ENCODE measurements around the gene AKIRIN2. TPM values are rescaled to one million over a fixed set of nuclear protein-coding genes. Genes with fewer than 3 reads are reported as not detected.

Gene AKIRIN2
- total and polyA plus RNA-seq, 2 of the 13 experiments (the other 11 are each of a cell fraction or from before 2014, with no cell fraction given): 15.6 to 23.4 TPM

DNA sequence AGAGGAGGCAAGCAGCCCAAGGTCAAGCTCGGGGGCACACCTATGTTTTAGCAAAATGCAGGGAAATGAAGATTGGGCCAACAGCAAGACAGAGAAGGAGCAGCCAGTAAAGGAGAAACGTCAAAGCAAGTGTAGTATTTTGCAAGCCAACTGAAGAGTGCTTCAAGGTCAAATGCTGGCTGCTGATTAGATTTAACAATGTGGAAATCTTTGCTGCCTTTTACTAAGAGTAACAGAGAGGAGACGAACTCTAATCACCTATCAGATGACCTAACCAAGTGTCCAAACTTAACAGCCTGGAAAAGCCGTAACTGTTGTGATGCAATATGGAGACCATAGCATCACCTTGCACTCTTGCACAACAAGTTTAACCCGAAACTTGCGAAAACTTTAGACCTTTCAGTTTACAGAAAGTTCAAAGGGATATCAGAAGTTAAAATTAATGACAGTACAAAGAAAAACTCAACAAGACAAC is 30.4 kb downstream of the AKIRIN2 start (continued):
- TF ChIP-seq, protein P1, sequence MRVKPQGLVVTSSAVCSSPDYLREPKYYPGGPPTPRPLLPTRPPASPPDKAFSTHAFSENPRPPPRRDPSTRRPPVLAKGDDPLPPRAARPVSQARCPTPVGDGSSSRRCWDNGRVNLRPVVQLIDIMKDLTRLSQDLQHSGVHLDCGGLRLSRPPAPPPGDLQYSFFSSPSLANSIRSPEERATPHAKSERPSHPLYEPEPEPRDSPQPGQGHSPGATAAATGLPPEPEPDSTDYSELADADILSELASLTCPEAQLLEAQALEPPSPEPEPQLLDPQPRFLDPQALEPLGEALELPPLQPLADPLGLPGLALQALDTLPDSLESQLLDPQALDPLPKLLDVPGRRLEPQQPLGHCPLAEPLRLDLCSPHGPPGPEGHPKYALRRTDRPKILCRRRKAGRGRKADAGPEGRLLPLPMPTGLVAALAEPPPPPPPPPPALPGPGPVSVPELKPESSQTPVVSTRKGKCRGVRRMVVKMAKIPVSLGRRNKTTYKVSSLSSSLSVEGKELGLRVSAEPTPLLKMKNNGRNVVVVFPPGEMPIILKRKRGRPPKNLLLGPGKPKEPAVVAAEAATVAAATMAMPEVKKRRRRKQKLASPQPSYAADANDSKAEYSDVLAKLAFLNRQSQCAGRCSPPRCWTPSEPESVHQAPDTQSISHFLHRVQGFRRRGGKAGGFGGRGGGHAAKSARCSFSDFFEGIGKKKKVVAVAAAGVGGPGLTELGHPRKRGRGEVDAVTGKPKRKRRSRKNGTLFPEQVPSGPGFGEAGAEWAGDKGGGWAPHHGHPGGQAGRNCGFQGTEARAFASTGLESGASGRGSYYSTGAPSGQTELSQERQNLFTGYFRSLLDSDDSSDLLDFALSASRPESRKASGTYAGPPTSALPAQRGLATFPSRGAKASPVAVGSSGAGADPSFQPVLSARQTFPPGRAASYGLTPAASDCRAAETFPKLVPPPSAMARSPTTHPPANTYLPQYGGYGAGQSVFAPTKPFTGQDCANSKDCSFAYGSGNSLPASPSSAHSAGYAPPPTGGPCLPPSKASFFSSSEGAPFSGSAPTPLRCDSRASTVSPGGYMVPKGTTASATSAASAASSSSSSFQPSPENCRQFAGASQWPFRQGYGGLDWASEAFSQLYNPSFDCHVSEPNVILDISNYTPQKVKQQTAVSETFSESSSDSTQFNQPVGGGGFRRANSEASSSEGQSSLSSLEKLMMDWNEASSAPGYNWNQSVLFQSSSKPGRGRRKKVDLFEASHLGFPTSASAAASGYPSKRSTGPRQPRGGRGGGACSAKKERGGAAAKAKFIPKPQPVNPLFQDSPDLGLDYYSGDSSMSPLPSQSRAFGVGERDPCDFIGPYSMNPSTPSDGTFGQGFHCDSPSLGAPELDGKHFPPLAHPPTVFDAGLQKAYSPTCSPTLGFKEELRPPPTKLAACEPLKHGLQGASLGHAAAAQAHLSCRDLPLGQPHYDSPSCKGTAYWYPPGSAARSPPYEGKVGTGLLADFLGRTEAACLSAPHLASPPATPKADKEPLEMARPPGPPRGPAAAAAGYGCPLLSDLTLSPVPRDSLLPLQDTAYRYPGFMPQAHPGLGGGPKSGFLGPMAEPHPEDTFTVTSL (CRISPR knock-in tag; IDR thresholded peaks at IDR 0.05; ENCODE audit: borderline replicate concordance): peak; percentile 97; the same call in 1 of the 2 replicates
- 0 out of 2 replicates have a peak, but pooled peaks have one; percentile 32 for TF ChIP-seq ZNF143 (CRISPR knock-in tag; IDR thresholded peaks at IDR 0.05)
- TF ChIP-seq, protein P2, sequence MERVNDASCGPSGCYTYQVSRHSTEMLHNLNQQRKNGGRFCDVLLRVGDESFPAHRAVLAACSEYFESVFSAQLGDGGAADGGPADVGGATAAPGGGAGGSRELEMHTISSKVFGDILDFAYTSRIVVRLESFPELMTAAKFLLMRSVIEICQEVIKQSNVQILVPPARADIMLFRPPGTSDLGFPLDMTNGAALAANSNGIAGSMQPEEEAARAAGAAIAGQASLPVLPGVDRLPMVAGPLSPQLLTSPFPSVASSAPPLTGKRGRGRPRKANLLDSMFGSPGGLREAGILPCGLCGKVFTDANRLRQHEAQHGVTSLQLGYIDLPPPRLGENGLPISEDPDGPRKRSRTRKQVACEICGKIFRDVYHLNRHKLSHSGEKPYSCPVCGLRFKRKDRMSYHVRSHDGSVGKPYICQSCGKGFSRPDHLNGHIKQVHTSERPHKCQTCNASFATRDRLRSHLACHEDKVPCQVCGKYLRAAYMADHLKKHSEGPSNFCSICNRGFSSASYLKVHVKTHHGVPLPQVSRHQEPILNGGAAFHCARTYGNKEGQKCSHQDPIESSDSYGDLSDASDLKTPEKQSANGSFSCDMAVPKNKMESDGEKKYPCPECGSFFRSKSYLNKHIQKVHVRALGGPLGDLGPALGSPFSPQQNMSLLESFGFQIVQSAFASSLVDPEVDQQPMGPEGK (CRISPR knock-in tag; IDR thresholded peaks at IDR 0.05): peak; percentile 65; the same call in 1 of the 2 replicates
- no peak for TF ChIP-seq ZBTB8A (CRISPR knock-in tag; IDR thresholded peaks at IDR 0.05; ENCODE audit: borderline replicate concordance, low read depth)
- peak; percentile 99 for TF ChIP-seq RARA (CRISPR knock-in tag; IDR thresholded peaks at IDR 0.05)
- TF ChIP-seq, protein P3, sequence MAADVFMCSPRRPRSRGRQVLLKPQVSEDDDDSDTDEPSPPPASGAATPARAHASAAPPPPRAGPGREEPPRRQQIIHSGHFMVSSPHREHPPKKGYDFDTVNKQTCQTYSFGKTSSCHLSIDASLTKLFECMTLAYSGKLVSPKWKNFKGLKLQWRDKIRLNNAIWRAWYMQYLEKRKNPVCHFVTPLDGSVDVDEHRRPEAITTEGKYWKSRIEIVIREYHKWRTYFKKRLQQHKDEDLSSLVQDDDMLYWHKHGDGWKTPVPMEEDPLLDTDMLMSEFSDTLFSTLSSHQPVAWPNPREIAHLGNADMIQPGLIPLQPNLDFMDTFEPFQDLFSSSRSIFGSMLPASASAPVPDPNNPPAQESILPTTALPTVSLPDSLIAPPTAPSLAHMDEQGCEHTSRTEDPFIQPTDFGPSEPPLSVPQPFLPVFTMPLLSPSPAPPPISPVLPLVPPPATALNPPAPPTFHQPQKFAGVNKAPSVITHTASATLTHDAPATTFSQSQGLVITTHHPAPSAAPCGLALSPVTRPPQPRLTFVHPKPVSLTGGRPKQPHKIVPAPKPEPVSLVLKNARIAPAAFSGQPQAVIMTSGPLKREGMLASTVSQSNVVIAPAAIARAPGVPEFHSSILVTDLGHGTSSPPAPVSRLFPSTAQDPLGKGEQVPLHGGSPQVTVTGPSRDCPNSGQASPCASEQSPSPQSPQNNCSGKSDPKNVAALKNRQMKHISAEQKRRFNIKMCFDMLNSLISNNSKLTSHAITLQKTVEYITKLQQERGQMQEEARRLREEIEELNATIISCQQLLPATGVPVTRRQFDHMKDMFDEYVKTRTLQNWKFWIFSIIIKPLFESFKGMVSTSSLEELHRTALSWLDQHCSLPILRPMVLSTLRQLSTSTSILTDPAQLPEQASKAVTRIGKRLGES (CRISPR knock-in tag; IDR thresholded peaks at IDR 0.05; ENCODE audit: borderline replicate concordance): 0 out of 2 replicates have a peak, but pooled peaks have one; percentile 35
- TF ChIP-seq NR3C1 (CRISPR knock-in tag; IDR thresholded peaks at IDR 0.05): no peak
- TF ChIP-seq, protein P4, sequence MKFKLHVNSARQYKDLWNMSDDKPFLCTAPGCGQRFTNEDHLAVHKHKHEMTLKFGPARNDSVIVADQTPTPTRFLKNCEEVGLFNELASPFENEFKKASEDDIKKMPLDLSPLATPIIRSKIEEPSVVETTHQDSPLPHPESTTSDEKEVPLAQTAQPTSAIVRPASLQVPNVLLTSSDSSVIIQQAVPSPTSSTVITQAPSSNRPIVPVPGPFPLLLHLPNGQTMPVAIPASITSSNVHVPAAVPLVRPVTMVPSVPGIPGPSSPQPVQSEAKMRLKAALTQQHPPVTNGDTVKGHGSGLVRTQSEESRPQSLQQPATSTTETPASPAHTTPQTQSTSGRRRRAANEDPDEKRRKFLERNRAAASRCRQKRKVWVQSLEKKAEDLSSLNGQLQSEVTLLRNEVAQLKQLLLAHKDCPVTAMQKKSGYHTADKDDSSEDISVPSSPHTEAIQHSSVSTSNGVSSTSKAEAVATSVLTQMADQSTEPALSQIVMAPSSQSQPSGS (CRISPR knock-in tag; IDR thresholded peaks at IDR 0.05): peak; percentile 97
- TF ChIP-seq, protein P5, sequence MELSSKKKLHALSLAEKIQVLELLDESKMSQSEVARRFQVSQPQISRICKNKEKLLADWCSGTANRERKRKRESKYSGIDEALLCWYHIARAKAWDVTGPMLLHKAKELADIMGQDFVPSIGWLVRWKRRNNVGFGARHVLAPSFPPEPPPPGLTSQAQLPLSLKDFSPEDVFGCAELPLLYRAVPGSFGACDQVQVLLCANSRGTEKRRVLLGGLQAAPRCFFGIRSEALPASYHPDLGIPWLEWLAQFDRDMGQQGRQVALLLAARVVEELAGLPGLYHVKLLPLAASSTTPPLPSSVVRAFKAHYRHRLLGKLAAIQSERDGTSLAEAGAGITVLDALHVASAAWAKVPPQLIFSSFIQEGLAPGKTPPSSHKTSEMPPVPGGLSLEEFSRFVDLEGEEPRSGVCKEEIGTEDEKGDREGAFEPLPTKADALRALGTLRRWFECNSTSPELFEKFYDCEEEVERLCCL (CRISPR knock-in tag; IDR thresholded peaks at IDR 0.05; ENCODE audit: borderline replicate concordance): no peak
- peak; percentile 99 for TF ChIP-seq RCOR2 (CRISPR knock-in tag; IDR thresholded peaks at IDR 0.05)
- TF ChIP-seq TBL1XR1 (IDR thresholded peaks at IDR 0.05; ENCODE audit: borderline replicate concordance, low read length, partially characterized antibody): peak; percentile 92
- peak; percentile 94; the same call in 1 of the 2 replicates for TF ChIP-seq KDM1A (CRISPR knock-in tag; IDR thresholded peaks at IDR 0.05)
- TF ChIP-seq SAP130 (CRISPR knock-in tag; IDR thresholded peaks at IDR 0.05; ENCODE audit: low read depth): peak; percentile 95
- TF ChIP-seq KDM3A (CRISPR knock-in tag; IDR thresholded peaks at IDR 0.05; ENCODE audit: low read depth): peak; percentile 87; the same call in 1 of the 2 replicates
- no peak; the same call in 1 of the 2 replicates for TF ChIP-seq POLR2AphosphoS5 (IDR thresholded peaks at IDR 0.05; ENCODE audit: low read depth, low read length)
- peak; percentile 62; the same call in 1 of the 2 replicates for TF ChIP-seq ZNF160 (CRISPR knock-in tag; IDR thresholded peaks at IDR 0.05)
- TF ChIP-seq ZNF547 (CRISPR knock-in tag; IDR thresholded peaks at IDR 0.05): no peak
